Measurements from ENCODE around the gene MED12L. TPM values are rescaled to one million over a fixed set of nuclear protein-coding genes. Genes with fewer than 3 reads are reported as not detected.

Gene MED12L
- total RNA-seq, 3 donors from 2014 or later: 0.48 to 1.6 (median 1.6) TPM

DNA sequence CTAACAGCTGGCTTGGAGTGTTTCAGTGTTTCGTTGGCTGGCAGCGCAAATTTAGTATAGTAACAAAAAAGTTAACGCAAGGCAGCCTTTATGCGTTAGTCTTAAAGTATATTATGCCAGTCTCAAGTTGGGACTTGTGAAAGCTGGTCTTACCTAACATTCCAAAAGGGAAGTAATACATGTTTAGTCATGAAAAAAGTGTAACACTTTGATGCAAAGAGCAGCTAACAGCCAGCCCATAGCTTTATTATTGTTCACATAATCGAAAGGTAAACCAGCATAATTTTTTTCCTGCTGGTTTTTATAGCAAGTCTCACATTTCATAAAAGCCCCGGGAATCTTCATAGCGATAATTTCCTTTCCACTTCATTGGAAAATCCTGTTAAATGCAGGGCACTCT, 233.5 kb downstream of the MED12L start:
- DNase-seq (ENCODE audit: low spot score in 2 of 2): no peak
- no peaks in the 10 kb centered on the region for H3K27me3 ChIP-seq
- TF ChIP-seq POLR2AphosphoS5 (IDR thresholded peaks at IDR 0.05): no peak
- TF ChIP-seq, protein P1, sequence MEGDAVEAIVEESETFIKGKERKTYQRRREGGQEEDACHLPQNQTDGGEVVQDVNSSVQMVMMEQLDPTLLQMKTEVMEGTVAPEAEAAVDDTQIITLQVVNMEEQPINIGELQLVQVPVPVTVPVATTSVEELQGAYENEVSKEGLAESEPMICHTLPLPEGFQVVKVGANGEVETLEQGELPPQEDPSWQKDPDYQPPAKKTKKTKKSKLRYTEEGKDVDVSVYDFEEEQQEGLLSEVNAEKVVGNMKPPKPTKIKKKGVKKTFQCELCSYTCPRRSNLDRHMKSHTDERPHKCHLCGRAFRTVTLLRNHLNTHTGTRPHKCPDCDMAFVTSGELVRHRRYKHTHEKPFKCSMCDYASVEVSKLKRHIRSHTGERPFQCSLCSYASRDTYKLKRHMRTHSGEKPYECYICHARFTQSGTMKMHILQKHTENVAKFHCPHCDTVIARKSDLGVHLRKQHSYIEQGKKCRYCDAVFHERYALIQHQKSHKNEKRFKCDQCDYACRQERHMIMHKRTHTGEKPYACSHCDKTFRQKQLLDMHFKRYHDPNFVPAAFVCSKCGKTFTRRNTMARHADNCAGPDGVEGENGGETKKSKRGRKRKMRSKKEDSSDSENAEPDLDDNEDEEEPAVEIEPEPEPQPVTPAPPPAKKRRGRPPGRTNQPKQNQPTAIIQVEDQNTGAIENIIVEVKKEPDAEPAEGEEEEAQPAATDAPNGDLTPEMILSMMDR (IDR thresholded peaks at IDR 0.05): no peak
- TF ChIP-seq POLR2A (IDR thresholded peaks at IDR 0.05): no peak
- no peaks in the 10 kb centered on the region for H3K4me1 ChIP-seq
- H3K4me3 ChIP-seq: no peak overlapping the region
- no peaks in the 10 kb centered on the region for H3K36me3 ChIP-seq
- no peak overlapping the region for H3K27ac ChIP-seq
- intact Hi-C loops (cut with DNase I; ENCODE audit: low total_unique reads): no loop called here
- H3K9me3 ChIP-seq: no peaks in the 10 kb centered on the region

DNA sequence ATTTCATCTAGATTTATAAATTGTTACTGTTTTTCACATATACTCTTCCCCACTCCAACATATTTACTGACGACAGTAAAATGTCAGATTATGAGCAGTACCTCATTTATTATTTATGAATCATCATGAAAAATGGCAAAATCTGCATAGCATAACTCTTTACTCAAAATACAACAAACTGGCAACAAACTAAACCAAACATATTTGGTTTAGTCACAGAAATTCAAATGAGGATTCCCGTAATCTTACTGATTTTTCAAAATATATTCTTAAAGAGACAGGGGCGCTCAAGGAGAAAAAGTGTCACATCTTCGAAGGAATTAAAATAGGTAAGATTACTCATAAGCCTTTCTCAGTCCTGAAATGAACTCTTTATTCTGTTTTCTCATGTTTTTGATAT, 234.2 kb downstream of the MED12L start:
- no peak overlapping the region for H3K27ac ChIP-seq
- DNase-seq (ENCODE audit: low spot score in 2 of 2): no peak
- H3K4me1 ChIP-seq: no peaks in the 10 kb centered on the region
- no peak overlapping the region for H3K4me3 ChIP-seq
- no peaks in the 10 kb centered on the region for H3K36me3 ChIP-seq
- no peaks in the 10 kb centered on the region for H3K27me3 ChIP-seq
- H3K9me3 ChIP-seq: no peaks in the 10 kb centered on the region
- TF ChIP-seq, protein P1 (IDR thresholded peaks at IDR 0.05): no peak
- TF ChIP-seq POLR2A (IDR thresholded peaks at IDR 0.05) (no peak), POLR2AphosphoS5 (IDR thresholded peaks at IDR 0.05) (no peak)
- intact Hi-C loops (cut with DNase I; ENCODE audit: low total_unique reads): loop anchor here (10.0 kb wide), 1 partner anchor 1165 kb away; no protein-coding TSS in a partner anchor

DNA sequence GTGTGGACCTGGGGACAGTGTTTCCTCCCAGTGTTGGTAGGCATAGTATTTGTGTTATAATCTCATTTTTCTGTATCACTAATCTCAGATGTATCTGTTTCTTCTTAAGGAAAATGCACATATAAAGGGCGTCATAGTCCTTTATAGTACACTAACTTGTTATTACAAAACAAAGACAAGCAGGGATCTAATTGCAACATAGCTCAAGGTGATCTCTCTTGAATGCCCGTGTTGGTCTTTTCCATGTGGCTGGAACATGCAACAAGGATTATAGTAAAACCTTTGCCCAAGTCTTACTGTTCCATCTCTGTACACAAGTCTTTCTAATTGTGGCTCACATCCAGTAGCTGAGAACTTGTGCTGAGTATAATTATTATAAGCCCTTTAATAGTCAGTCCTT, 234.7 kb downstream of the MED12L start:
- no peaks in the 10 kb centered on the region for H3K36me3 ChIP-seq
- no peak for DNase-seq (ENCODE audit: low spot score in 2 of 2)
- no peaks in the 10 kb centered on the region for H3K9me3 ChIP-seq
- no peak overlapping the region for H3K27ac ChIP-seq
- intact Hi-C loops (cut with DNase I; ENCODE audit: low total_unique reads): loop anchor here (10.0 kb wide), 1 partner anchor 1165 kb away; no protein-coding TSS in a partner anchor
- no peaks in the 10 kb centered on the region for H3K4me1 ChIP-seq
- TF ChIP-seq POLR2A (IDR thresholded peaks at IDR 0.05): no peak
- TF ChIP-seq, protein P1 (IDR thresholded peaks at IDR 0.05): no peak
- no peak for TF ChIP-seq POLR2AphosphoS5 (IDR thresholded peaks at IDR 0.05)
- H3K4me3 ChIP-seq: no peak overlapping the region
- H3K27me3 ChIP-seq: no peaks in the 10 kb centered on the region

DNA sequence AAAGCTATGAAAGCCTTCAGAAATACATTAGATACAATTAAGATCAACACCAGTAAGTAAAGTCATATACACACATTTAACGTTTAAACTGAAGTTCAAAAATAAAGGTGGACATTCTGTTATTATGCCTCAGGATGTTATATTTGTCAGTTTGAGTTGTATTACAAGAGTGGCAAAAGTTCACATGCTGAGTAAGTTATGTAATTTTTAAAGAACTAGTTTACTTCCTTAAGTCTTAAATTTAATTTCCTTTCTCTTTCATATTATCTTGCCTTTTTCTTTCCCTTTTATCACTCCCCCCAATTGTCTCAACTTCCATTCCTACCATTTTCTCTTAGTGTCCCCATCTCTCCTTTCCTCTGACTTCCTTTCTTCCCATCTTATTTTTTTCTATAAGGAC, 236.1 kb downstream of the MED12L start:
- Histone ChIP-seq H3K36me3 (no peaks in the 10 kb centered on the region), H3K4me1 (no peaks in the 10 kb centered on the region), H3K27ac (no peak overlapping the region), H3K9me3 (no peaks in the 10 kb centered on the region), H3K27me3 (no peaks in the 10 kb centered on the region), H3K4me3 (no peak overlapping the region)
- TF ChIP-seq, protein P1 (IDR thresholded peaks at IDR 0.05): no peak
- TF ChIP-seq POLR2A (IDR thresholded peaks at IDR 0.05): no peak
- TF ChIP-seq POLR2AphosphoS5 (IDR thresholded peaks at IDR 0.05): no peak
- intact Hi-C loops (cut with DNase I; ENCODE audit: low total_unique reads): loop anchor here (10.0 kb wide), 1 partner anchor 1163 kb away; no protein-coding TSS in a partner anchor
- no peak for DNase-seq (ENCODE audit: low spot score in 2 of 2)

DNA sequence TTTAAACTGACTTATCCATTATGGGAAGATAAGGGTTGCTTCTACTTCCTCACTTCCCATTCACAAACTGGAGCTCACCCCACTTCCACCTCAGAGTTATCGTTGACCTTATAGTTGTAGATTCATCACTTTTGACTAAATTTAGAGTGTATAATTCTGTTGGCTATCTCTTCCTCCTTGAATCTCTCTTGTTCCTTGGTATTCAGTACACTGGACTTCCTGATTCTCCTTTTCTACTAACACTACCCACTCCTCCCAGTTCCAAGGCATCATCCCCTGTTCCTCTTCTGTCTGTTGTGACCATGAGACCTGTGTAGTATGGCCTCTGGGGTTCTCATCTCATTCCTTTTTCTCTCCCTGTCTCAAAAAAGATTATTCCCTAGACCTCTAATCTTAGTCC, 237.0 kb downstream of the MED12L start:
- H3K9me3 ChIP-seq: no peaks in the 10 kb centered on the region
- intact Hi-C loops (cut with DNase I; ENCODE audit: low total_unique reads): loop anchor here (10.0 kb wide), 1 partner anchor 1162 kb away; no protein-coding TSS in a partner anchor
- H3K4me1 ChIP-seq: no peaks in the 10 kb centered on the region
- H3K4me3 ChIP-seq: no peak overlapping the region
- no peaks in the 10 kb centered on the region for H3K27me3 ChIP-seq
- H3K27ac ChIP-seq: no peak overlapping the region
- TF ChIP-seq POLR2A (IDR thresholded peaks at IDR 0.05): no peak
- TF ChIP-seq, protein P1 (IDR thresholded peaks at IDR 0.05): no peak
- no peak for TF ChIP-seq POLR2AphosphoS5 (IDR thresholded peaks at IDR 0.05)
- H3K36me3 ChIP-seq: no peaks in the 10 kb centered on the region
- DNase-seq (ENCODE audit: low spot score in 2 of 2): no peak

All from breast epithelium (tissue), 4 donors.